HL-60 (cell line): ENCODE data around the gene DBR1.

ENCODE experiments used
- DNase-seq, 2 experiments: peaks; one replicate each; pipeline ENCODE4 v3.0.0-alpha.2; 2010 to 2020; ENCODE audit warnings: low read depth in 1 of 2, low spot score in 1 of 2
- H3K27ac ChIP-seq: fragments of 250-450 bp; sonication (Bioruptor Pico); replicated peaks from 2 replicates; pipeline ENCODE4 v1.5.1; 2020; ENCODE audit warnings: mild to moderate bottlenecking, moderate library complexity
- H3K27me3 ChIP-seq: fragments of 250-450 bp; sonication (Bioruptor Pico); 2 replicates; pipeline ENCODE4 v1.5.1; 2021; ENCODE audit warnings: mild to moderate bottlenecking, moderate library complexity; ENCODE audit not compliant: insufficient read depth, poor library complexity, severe bottlenecking
- H3K4me3 ChIP-seq: replicated peaks from 2 replicates; pipeline ENCODE4 v1.5.1; 2011; ENCODE audit warnings: mild to moderate bottlenecking, control low read depth, low read length; ENCODE audit not compliant: insufficient read depth
- GABPA ChIP-seq: IDR thresholded peaks from 2 replicates; pipeline ENCODE4 v1.6.1; 2012; ENCODE audit warnings: low read depth
- POLR2AphosphoS5 ChIP-seq: IDR thresholded peaks from 2 replicates; pipeline ENCODE4 v1.6.1; 2012; ENCODE audit warnings: low read depth
- SPI1 ChIP-seq: IDR thresholded peaks from 2 replicates; pipeline ENCODE4 v1.6.1; 2012; ENCODE audit warnings: low read depth, mild to moderate bottlenecking, borderline replicate concordance
- TF ChIP-seq, protein P1 (sequence below): IDR thresholded peaks from 2 replicates; pipeline ENCODE4 v1.6.1; 2012; ENCODE audit warnings: low read depth; ENCODE audit not compliant: insufficient replicate concordance
- TF ChIP-seq, protein P2 (sequence below): IDR thresholded peaks from one replicate; pipeline ENCODE4 v1.5.1; 2011; ENCODE audit warnings: low read length, control low read depth, inconsistent platforms; ENCODE audit not compliant: insufficient read depth

DBR1 gene

DNA sequence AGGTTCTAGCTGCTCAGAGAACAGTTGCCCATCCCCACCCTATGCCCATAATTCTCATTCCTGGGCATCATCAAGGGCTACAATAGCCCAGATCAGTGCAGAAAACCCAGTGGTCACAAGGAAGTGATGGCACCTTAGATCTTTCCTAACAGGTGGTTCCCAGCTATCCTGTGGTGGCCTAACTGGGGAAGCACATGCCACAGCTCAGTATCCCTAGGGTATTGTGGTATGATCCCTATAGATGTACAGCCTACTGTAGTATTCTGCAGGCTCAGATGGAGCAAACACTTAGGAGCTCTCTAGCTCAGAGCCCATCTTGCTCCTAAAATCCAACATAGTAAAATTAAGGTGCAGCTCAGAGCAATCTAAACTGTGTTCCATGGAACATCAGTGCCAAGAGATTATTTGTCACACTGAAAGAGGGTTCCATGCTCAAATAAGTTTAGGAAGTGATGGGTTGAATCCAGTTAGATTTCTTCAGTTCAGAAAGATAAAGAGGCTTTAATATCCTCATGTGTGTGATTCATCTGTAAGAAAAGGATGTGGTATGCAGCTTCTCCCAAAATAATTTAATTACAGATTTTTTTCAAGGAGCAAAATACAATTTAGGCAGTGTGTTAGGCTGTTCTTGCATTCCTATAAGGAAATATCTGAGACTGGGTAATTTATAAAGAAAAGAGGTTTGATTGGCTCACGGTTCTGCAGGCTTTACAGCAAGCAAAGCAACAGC, 46.9 kb downstream of the DBR1 start:
- no peaks in the 10 kb centered on the region for H3K27me3 ChIP-seq
- H3K27ac ChIP-seq: no peak overlapping the region
- TF ChIP-seq POLR2AphosphoS5: no peak
- TF ChIP-seq SPI1: no peak
- TF ChIP-seq, protein P1, sequence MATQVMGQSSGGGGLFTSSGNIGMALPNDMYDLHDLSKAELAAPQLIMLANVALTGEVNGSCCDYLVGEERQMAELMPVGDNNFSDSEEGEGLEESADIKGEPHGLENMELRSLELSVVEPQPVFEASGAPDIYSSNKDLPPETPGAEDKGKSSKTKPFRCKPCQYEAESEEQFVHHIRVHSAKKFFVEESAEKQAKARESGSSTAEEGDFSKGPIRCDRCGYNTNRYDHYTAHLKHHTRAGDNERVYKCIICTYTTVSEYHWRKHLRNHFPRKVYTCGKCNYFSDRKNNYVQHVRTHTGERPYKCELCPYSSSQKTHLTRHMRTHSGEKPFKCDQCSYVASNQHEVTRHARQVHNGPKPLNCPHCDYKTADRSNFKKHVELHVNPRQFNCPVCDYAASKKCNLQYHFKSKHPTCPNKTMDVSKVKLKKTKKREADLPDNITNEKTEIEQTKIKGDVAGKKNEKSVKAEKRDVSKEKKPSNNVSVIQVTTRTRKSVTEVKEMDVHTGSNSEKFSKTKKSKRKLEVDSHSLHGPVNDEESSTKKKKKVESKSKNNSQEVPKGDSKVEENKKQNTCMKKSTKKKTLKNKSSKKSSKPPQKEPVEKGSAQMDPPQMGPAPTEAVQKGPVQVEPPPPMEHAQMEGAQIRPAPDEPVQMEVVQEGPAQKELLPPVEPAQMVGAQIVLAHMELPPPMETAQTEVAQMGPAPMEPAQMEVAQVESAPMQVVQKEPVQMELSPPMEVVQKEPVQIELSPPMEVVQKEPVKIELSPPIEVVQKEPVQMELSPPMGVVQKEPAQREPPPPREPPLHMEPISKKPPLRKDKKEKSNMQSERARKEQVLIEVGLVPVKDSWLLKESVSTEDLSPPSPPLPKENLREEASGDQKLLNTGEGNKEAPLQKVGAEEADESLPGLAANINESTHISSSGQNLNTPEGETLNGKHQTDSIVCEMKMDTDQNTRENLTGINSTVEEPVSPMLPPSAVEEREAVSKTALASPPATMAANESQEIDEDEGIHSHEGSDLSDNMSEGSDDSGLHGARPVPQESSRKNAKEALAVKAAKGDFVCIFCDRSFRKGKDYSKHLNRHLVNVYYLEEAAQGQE: no peak
- TF ChIP-seq GABPA: no peak
- TF ChIP-seq, protein P2, sequence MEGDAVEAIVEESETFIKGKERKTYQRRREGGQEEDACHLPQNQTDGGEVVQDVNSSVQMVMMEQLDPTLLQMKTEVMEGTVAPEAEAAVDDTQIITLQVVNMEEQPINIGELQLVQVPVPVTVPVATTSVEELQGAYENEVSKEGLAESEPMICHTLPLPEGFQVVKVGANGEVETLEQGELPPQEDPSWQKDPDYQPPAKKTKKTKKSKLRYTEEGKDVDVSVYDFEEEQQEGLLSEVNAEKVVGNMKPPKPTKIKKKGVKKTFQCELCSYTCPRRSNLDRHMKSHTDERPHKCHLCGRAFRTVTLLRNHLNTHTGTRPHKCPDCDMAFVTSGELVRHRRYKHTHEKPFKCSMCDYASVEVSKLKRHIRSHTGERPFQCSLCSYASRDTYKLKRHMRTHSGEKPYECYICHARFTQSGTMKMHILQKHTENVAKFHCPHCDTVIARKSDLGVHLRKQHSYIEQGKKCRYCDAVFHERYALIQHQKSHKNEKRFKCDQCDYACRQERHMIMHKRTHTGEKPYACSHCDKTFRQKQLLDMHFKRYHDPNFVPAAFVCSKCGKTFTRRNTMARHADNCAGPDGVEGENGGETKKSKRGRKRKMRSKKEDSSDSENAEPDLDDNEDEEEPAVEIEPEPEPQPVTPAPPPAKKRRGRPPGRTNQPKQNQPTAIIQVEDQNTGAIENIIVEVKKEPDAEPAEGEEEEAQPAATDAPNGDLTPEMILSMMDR: no peak
- no peak overlapping the region for H3K4me3 ChIP-seq
- no peak for DNase-seq

DNA sequence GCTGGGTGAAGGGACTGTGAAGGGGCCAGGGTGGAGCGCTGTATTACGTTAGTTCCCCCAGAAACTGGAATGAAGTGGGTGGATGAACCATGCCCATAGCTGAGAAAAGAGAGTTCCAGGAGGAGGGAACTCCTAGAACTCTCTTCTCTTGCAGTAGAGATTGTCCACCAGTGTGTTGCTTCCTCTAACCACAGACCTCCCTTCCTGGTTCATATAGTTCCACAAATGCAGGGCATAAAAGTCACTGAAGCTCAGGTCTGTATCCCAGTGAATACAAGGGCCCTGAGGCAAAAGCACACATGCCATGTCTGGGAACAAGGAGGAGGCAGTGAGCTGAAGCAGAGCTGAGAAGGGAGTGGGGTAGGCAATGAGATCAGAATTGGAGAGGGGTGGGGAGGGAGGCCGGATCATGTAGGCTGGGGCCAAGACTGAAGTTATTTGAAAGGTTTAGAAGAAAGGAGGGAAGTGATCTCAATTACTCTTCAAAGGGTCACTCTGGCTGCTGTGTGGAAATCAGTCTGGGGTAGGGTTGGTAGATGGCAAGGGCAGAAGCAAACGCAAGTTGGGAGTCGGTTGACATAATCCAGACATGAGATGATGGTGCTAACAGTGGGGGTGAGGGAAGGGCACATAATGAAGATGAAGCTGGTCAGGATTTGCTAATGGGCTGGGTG, 49.0 kb downstream of the DBR1 start:
- DNase-seq: peak; percentile 25 to 66
- H3K27me3 ChIP-seq: no peaks in the 10 kb centered on the region
- H3K4me3 ChIP-seq: no peak overlapping the region
- peak overlapping the region; percentile 51 for H3K27ac ChIP-seq
- TF ChIP-seq GABPA: no peak
- TF ChIP-seq, protein P2: no peak
- TF ChIP-seq, protein P1: no peak
- TF ChIP-seq SPI1: peak; percentile 51; the same call in 1 of the 2 replicates
- TF ChIP-seq POLR2AphosphoS5: no peak

DNA sequence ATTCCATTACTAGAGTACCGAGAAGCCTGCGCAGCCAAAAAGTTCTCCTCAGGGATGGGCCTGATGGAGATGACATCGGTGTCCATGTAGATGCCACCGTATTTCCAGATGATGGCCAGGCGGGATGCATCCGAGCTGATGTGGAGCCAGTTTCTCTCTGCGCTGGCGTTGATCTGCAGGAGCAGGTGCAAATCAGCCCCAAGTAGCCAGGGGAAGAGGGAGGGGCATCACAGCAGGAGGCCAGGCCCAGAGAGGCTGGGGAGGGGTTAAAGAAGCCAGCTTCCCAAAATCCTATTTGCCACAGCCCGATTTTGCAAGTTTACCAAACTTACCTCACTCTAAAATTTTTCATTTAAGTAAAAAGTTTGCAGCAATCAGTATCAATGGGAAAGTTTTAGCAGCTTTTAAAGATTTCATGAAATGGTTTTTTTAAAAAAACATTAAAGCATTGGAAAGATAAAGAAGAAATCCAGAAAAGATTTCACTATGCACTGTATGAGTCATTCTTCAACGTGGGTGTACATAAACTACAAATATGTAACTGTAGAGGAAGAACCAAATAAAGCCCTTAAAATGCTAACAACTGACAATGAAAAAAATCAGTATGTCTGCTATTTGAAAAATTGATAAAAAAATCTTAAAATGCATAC, 49.9 kb downstream of the DBR1 start:
- Histone ChIP-seq H3K27ac (no peak overlapping the region; the same call in 1 of the 2 replicates), H3K4me3 (no peak overlapping the region), H3K27me3 (no peaks in the 10 kb centered on the region)
- TF ChIP-seq POLR2AphosphoS5 (no peak), GABPA (no peak), SPI1 (no peak)
- TF ChIP-seq, protein P2: no peak
- TF ChIP-seq, protein P1: no peak
- DNase-seq: no peak
